HepG2 (cell line): ENCODE results near the gene EML2. TPM values are rescaled to one million over a fixed set of nuclear protein-coding genes. Genes with fewer than 3 reads are reported as not detected.

Source experiments
- FIP1L1 ChIP-seq: fragments of 200-400 bp; formaldehyde crosslinking; IDR thresholded peaks from 2 replicates; pipeline ENCODE4 v1.6.1; 2018; ENCODE audit warnings: low read depth, mild to moderate bottlenecking, low read length, moderate library complexity, borderline replicate concordance; ENCODE audit not compliant: insufficient read depth
- FOSL2 ChIP-seq: sonication (generic); formaldehyde crosslinking; IDR thresholded peaks from 2 replicates; pipeline ENCODE4 v1.4.0; 2020; ENCODE audit warnings: missing genetic modification reagents
- FUBP1 ChIP-seq: sonication (generic); formaldehyde crosslinking; IDR thresholded peaks from 2 replicates; pipeline ENCODE4 v1.5.1; 2020; ENCODE audit warnings: missing genetic modification reagents, mild to moderate bottlenecking, borderline replicate concordance
- HNRNPL ChIP-seq: fragments of 200-400 bp; formaldehyde crosslinking; IDR thresholded peaks from 2 replicates; pipeline ENCODE4 v1.6.1; 2017; ENCODE audit warnings: mild to moderate bottlenecking, low read depth, low read length
- KDM5B ChIP-seq: sonication (generic); formaldehyde crosslinking; IDR thresholded peaks from 2 replicates; pipeline ENCODE4 v1.4.0; 2020; ENCODE audit warnings: missing genetic modification reagents, mild to moderate bottlenecking, borderline replicate concordance
- KMT2A ChIP-seq: sonication (generic); formaldehyde crosslinking; IDR thresholded peaks from 2 replicates; pipeline ENCODE4 v1.4.0; 2020; ENCODE audit warnings: missing genetic modification reagents
- MXD3 ChIP-seq: IDR thresholded peaks from 2 replicates; pipeline ENCODE4 v1.6.1; 2016; ENCODE audit warnings: mild to moderate bottlenecking, missing biosample characterization, missing genetic modification reagents
- MZF1 ChIP-seq: sonication (generic); formaldehyde crosslinking; IDR thresholded peaks from 2 replicates; pipeline ENCODE4 v1.8.1; 2023; ENCODE audit warnings: mild to moderate bottlenecking, missing genetic modification reagents, borderline replicate concordance
- NBN ChIP-seq: fragments of 450-650 bp; conservative IDR thresholded peaks from 2 replicates; pipeline ENCODE4 v1.6.1; 2017
- NR2F2 ChIP-seq: IDR thresholded peaks from 2 replicates; pipeline ENCODE4 v1.6.1; 2012; ENCODE audit warnings: low read depth, inconsistent platforms, borderline replicate concordance
- RFX1 ChIP-seq: fragments of 450-650 bp; IDR thresholded peaks from 2 replicates; pipeline ENCODE4 v1.6.1; 2017
- SAFB2 ChIP-seq: sonication (generic); formaldehyde crosslinking; IDR thresholded peaks from 2 replicates; pipeline ENCODE4 v1.5.1; 2020; ENCODE audit warnings: missing genetic modification reagents, low read depth, mild to moderate bottlenecking, borderline replicate concordance
- SALL1 ChIP-seq: sonication (generic); formaldehyde crosslinking; IDR thresholded peaks from 2 replicates; pipeline ENCODE4 v1.8.0; 2022; ENCODE audit warnings: mild to moderate bottlenecking, missing genetic modification reagents
- TBP ChIP-seq: sonication (generic); formaldehyde crosslinking; IDR thresholded peaks from 2 replicates; pipeline ENCODE4 v1.5.0; 2020; ENCODE audit warnings: missing genetic modification reagents
- ZNF569 ChIP-seq: sonication (generic); formaldehyde crosslinking; IDR thresholded peaks from 2 replicates; pipeline ENCODE4 v1.5.0; 2020; ENCODE audit warnings: mild to moderate bottlenecking, missing genetic modification reagents, moderate library complexity, borderline replicate concordance
- polyA plus RNA-seq, 8 experiments: library from polyadenylated mRNA; depleted of rRNA in 3 of 8; stranded (reverse) in 7 of 8; unstranded in 1 of 8; fragments of >200 nt; fragmentation: Illumina TruSeq in 4 of 8; extraction: Trizol in 4 of 8; gene quantifications; 2 replicates each; pipeline versions ENCODE4 v1.2.1 to v1.2.3, GENCODE V29; 2011 to 2016; ENCODE audit warnings: low read depth in 4 of 8, missing spikeins in 1 of 8, mixed read lengths in 1 of 8; ENCODE audit not compliant: insufficient read depth in 1 of 8
- total RNA-seq, 5 experiments: library from RNA; depleted of rRNA; stranded (reverse); fragments of >200 nt; fragmentation: Illumina TruSeq; extraction: Trizol; gene quantifications; 2 replicates each; pipeline ENCODE4 v1.2.3, GENCODE V29; 2016; ENCODE audit warnings: low read depth in 1 of 5
- TF ChIP-seq, protein P1 (sequence below): sonication (generic); formaldehyde crosslinking; IDR thresholded peaks from 2 replicates; pipeline ENCODE4 v1.4.0; 2020; ENCODE audit warnings: missing genetic modification reagents, borderline replicate concordance
- TF ChIP-seq, protein P2 (sequence below): sonication (generic); formaldehyde crosslinking; IDR thresholded peaks from 2 replicates; pipeline ENCODE4 v1.4.0; 2020; ENCODE audit warnings: low read depth, missing genetic modification reagents
- TF ChIP-seq, protein P3 (sequence below): sonication (generic); formaldehyde crosslinking; IDR thresholded peaks from 2 replicates; pipeline ENCODE4 v1.5.1; 2020; ENCODE audit warnings: missing genetic modification reagents, mild to moderate bottlenecking, borderline replicate concordance

The EML2 gene
- total and polyA plus RNA-seq, 2 of the 13 experiments (the other 11 are each of a cell fraction or from before 2014, with no cell fraction given): 7.3 to 12.9 TPM

DNA sequence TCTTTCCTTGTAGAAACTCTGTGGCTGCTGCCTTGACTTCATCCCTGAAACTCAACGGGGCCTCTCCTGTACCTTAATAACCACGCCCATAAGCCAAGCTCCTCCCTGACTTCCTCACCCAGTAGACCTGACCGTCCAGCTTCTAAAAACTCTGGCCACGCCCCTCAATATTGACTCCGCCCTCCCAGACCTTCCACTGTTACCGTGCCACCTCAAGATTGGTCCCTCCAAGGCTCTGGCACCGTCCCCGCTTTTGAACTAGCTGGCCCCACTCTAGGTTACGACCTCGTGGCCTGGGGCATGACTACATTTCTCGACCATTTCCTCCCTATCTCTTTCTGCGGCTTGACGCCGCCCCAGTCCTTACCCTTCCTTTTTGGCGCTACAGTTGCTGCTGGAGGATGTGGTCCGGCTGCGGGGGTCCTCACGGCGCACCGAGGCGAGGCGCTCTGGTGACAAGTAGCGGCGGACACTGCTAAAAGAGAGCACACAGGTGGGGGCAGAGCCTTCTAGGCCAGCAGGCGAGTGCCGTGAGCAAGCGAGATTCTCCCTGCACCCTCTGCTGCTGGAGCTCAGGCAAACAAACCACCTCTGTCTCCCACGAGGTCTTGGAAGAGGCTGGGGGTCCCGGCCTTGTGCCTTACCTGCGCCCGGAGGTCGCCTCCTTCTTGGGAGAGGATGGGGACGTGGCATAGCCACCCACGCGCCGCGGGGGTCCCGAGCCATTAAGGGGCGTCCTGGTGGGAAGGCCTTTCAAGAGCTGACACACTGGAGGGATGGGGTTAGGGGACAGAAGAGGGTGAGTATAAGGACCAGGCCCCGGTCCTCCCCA lies 2.3 kb upstream of the EML2 start (continued):
- TF ChIP-seq, protein P1, sequence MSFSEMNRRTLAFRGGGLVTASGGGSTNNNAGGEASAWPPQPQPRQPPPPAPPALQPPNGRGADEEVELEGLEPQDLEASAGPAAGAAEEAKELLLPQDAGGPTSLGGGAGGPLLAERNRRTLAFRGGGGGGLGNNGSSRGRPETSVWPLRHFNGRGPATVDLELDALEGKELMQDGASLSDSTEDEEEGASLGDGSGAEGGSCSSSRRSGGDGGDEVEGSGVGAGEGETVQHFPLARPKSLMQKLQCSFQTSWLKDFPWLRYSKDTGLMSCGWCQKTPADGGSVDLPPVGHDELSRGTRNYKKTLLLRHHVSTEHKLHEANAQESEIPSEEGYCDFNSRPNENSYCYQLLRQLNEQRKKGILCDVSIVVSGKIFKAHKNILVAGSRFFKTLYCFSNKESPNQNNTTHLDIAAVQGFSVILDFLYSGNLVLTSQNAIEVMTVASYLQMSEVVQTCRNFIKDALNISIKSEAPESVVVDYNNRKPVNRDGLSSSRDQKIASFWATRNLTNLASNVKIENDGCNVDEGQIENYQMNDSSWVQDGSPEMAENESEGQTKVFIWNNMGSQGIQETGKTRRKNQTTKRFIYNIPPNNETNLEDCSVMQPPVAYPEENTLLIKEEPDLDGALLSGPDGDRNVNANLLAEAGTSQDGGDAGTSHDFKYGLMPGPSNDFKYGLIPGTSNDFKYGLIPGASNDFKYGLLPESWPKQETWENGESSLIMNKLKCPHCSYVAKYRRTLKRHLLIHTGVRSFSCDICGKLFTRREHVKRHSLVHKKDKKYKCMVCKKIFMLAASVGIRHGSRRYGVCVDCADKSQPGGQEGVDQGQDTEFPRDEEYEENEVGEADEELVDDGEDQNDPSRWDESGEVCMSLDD (CRISPR knock-in tag): no peak
- TF ChIP-seq HNRNPL (no peak), FUBP1 (CRISPR knock-in tag) (no peak), MXD3 (CRISPR knock-in tag) (no peak), MZF1 (CRISPR knock-in tag) (no peak), NBN (no peak), SAFB2 (CRISPR knock-in tag) (no peak), SALL1 (peak; percentile 21; the same call in 1 of the 2 replicates), FOSL2 (no peak; the same call in 1 of the 2 replicates), TBP (CRISPR knock-in tag) (no peak), KDM5B (CRISPR knock-in tag) (no peak), KMT2A (CRISPR knock-in tag) (no peak), RFX1 (no peak), NR2F2 (no peak), FIP1L1 (no peak), ZNF569 (CRISPR knock-in tag) (no peak)
- TF ChIP-seq, protein P2, sequence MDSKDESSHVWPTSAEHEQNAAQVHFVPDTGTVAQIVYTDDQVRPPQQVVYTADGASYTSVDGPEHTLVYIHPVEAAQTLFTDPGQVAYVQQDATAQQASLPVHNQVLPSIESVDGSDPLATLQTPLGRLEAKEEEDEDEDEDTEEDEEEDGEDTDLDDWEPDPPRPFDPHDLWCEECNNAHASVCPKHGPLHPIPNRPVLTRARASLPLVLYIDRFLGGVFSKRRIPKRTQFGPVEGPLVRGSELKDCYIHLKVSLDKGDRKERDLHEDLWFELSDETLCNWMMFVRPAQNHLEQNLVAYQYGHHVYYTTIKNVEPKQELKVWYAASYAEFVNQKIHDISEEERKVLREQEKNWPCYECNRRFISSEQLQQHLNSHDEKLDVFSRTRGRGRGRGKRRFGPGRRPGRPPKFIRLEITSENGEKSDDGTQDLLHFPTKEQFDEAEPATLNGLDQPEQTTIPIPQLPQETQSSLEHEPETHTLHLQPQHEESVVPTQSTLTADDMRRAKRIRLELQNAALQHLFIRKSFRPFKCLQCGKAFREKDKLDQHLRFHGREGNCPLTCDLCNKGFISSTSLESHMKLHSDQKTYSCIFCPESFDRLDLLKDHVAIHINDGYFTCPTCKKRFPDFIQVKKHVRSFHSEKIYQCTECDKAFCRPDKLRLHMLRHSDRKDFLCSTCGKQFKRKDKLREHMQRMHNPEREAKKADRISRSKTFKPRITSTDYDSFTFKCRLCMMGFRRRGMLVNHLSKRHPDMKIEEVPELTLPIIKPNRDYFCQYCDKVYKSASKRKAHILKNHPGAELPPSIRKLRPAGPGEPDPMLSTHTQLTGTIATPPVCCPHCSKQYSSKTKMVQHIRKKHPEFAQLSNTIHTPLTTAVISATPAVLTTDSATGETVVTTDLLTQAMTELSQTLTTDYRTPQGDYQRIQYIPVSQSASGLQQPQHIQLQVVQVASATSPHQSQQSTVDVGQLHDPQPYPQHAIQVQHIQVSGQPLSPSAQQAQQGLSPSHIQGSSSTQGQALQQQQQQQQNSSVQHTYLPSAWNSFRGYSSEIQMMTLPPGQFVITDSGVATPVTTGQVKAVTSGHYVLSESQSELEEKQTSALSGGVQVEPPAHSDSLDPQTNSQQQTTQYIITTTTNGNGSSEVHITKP (CRISPR knock-in tag): no peak; the same call in 1 of the 2 replicates
- TF ChIP-seq, protein P3, sequence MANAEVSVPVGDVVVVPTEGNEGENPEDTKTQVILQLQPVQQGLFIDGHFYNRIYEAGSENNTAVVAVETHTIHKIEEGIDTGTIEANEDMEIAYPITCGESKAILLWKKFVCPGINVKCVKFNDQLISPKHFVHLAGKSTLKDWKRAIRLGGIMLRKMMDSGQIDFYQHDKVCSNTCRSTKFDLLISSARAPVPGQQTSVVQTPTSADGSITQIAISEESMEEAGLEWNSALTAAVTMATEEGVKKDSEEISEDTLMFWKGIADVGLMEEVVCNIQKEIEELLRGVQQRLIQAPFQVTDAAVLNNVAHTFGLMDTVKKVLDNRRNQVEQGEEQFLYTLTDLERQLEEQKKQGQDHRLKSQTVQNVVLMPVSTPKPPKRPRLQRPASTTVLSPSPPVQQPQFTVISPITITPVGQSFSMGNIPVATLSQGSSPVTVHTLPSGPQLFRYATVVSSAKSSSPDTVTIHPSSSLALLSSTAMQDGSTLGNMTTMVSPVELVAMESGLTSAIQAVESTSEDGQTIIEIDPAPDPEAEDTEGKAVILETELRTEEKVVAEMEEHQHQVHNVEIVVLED (CRISPR knock-in tag): no peak
